ENCODE measurements around the gene PLCD4. TPM values are rescaled to one million over a fixed set of nuclear protein-coding genes. Genes with fewer than 3 reads are reported as not detected.

The PLCD4 gene
- 0.05 and 0.93 TPM in 2 replicates for total RNA-seq

GRCh38 chr2:218607436-218608115 lies at the start of gene PLCD4:
Gene PLCD4 (plus strand): TSS chr2:218607899. CDS start chr2:218615740, 7,841 bp downstream.
- no peak for DNase-seq (ENCODE audit: extremely low read depth, low read depth, low spot score)

- DNase-seq (ENCODE audit: extremely low read depth, low read depth, low spot score): no peak
These were observed 49.8 kb upstream of the PLCD4 start for GRCh38 chr2:218557941-218558340.

GRCh38 chr2:218558986-218559385 lies 48.7 kb upstream of the PLCD4 start:
- no peak for DNase-seq (ENCODE audit: extremely low read depth, low read depth, low spot score)

- DNase-seq (ENCODE audit: extremely low read depth, low read depth, low spot score): no peak
These were observed 43.6 kb upstream of the PLCD4 start for GRCh38 chr2:218564056-218564455.

GRCh38 chr2:218566296-218566695 lies 41.4 kb upstream of the PLCD4 start:
- DNase-seq (ENCODE audit: extremely low read depth, low read depth, low spot score): no peak

GRCh38 chr2:218567797-218568189 lies 39.9 kb upstream of the PLCD4 start:
- DNase-seq (ENCODE audit: extremely low read depth, low read depth, low spot score): no peak

GRCh38 chr2:218568190-218569037 lies 39.3 kb upstream of the PLCD4 start, which contains the start of the genes CNOT9 and USP37:
Gene CNOT9 (plus strand): TSS chr2:218568839. CDS start chr2:218568955, 116 bp downstream.
Gene USP37 (minus strand): TSS chr2:218568351. CDS start chr2:218558653, 9,698 bp downstream.
- DNase-seq (ENCODE audit: extremely low read depth, low read depth, low spot score): peak; percentile 80

- no peak for DNase-seq (ENCODE audit: extremely low read depth, low read depth, low spot score)
These were observed 38.7 kb upstream of the PLCD4 start for GRCh38 chr2:218569038-218569431.

- DNase-seq (ENCODE audit: extremely low read depth, low read depth, low spot score): no peak
These were observed 37.8 kb upstream of the PLCD4 start for GRCh38 chr2:218569661-218570500.

- no peak for DNase-seq (ENCODE audit: extremely low read depth, low read depth, low spot score)
These were observed 36.8 kb upstream of the PLCD4 start for GRCh38 chr2:218570850-218571249.

- no peak for DNase-seq (ENCODE audit: extremely low read depth, low read depth, low spot score)
These were observed 30.8 kb upstream of the PLCD4 start for GRCh38 chr2:218576854-218577253.

- DNase-seq (ENCODE audit: extremely low read depth, low read depth, low spot score): no peak
These were observed 30.0 kb upstream of the PLCD4 start for GRCh38 chr2:218577482-218578220.

GRCh38 chr2:218578272-218578877 lies 29.3 kb upstream of the PLCD4 start:
- DNase-seq (ENCODE audit: extremely low read depth, low read depth, low spot score): no peak

- no peak for DNase-seq (ENCODE audit: extremely low read depth, low read depth, low spot score)
These were observed 25.6 kb upstream of the PLCD4 start for GRCh38 chr2:218582076-218582475.

GRCh38 chr2:218583983-218584850 lies 23.5 kb upstream of the PLCD4 start:
- DNase-seq (ENCODE audit: extremely low read depth, low read depth, low spot score): no peak

GRCh38 chr2:218585541-218585940 lies 22.2 kb upstream of the PLCD4 start:
- no peak for DNase-seq (ENCODE audit: extremely low read depth, low read depth, low spot score)

GRCh38 chr2:218605432-218605831 lies 2.3 kb upstream of the PLCD4 start:
- DNase-seq (ENCODE audit: extremely low read depth, low read depth, low spot score): no peak

GRCh38 chr2:218615868-218616315 lies 8.2 kb downstream of the PLCD4 start:
- no peak for DNase-seq (ENCODE audit: extremely low read depth, low read depth, low spot score)

Measured in glomerular endothelial cell (primary cell).